Measurements from ENCODE around the gene CCDC71. TPM values are rescaled to one million over a fixed set of nuclear protein-coding genes. Genes with fewer than 3 reads are reported as not detected.

CCDC71 gene
- total and polyA plus RNA-seq, 2 experiments from 2014 or later, result 1.9 to 44.2 TPM

DNA sequence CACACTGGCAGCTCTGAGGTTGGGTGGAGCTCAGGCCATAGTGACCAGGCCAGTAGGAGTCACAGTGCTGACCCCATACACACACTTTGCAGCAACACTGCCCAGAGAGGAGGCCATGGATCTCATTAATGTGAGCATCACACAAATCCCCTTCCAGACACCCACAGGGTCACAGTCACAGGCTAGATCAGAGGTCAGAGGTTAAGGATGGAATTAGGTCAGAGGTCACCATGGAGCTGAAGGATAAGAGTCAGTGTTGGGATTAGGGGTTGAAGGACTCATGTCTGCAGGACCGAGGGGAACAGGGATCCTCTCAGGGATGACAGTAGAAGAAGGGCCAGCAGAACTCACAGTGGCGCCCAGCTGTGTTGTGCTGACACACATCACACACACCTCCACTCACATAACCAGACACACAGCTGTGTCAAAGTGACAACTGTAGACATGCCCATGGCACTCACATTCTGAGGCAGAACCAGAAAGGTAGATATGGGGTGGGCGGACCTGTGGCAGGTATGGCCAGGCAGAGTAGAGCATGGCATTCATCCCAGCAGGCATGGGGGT lies 12.7 kb downstream of the CCDC71 start:
- H3K79me2 ChIP-seq (replicated peaks; ENCODE audit: insufficient read depth), result no peaks in the 10 kb centered on the region
- Mint-ChIP-seq H3K27me3 (ENCODE audit: insufficient read depth, low read depth, poor library complexity) (peaks cover 14% of the 10 kb centered on the region), H3K4me3 (no peak overlapping the region), H3K4me1 (peaks cover 3% of the 10 kb centered on the region; the same call in 1 of the 3 replicates), H3K9me3 (no peaks in the 10 kb centered on the region), H3K27ac (no peak overlapping the region), H3K36me3 (ENCODE audit: low read depth) (no peaks in the 10 kb centered on the region)
- H3K36me3 ChIP-seq (ENCODE audit: insufficient read depth), result no peaks in the 10 kb centered on the region
- no peaks in the 10 kb centered on the region; the same call in 1 of the 2 replicates for H4K20me1 ChIP-seq (replicated peaks; ENCODE audit: insufficient read depth)
- no peak overlapping the region for H3K27ac ChIP-seq (ENCODE audit: low read depth)
- peaks cover 6% of the 10 kb centered on the region for H3F3A ChIP-seq (replicated peaks; ENCODE audit: low read depth)
- H3K9me2 ChIP-seq (ENCODE audit: insufficient read depth), result no peaks in the 10 kb centered on the region
- no peak overlapping the region for H3K4me3 ChIP-seq
- no peaks in the 10 kb centered on the region for H3K27me3 ChIP-seq (ENCODE audit: insufficient read depth)
- H3K4me2 ChIP-seq, result no peak overlapping the region
- H3K4me1 ChIP-seq (ENCODE audit: insufficient read depth), result no peaks in the 10 kb centered on the region
- DNase-seq (ENCODE audit: low spot score), result no peak
- TF ChIP-seq, protein P1, sequence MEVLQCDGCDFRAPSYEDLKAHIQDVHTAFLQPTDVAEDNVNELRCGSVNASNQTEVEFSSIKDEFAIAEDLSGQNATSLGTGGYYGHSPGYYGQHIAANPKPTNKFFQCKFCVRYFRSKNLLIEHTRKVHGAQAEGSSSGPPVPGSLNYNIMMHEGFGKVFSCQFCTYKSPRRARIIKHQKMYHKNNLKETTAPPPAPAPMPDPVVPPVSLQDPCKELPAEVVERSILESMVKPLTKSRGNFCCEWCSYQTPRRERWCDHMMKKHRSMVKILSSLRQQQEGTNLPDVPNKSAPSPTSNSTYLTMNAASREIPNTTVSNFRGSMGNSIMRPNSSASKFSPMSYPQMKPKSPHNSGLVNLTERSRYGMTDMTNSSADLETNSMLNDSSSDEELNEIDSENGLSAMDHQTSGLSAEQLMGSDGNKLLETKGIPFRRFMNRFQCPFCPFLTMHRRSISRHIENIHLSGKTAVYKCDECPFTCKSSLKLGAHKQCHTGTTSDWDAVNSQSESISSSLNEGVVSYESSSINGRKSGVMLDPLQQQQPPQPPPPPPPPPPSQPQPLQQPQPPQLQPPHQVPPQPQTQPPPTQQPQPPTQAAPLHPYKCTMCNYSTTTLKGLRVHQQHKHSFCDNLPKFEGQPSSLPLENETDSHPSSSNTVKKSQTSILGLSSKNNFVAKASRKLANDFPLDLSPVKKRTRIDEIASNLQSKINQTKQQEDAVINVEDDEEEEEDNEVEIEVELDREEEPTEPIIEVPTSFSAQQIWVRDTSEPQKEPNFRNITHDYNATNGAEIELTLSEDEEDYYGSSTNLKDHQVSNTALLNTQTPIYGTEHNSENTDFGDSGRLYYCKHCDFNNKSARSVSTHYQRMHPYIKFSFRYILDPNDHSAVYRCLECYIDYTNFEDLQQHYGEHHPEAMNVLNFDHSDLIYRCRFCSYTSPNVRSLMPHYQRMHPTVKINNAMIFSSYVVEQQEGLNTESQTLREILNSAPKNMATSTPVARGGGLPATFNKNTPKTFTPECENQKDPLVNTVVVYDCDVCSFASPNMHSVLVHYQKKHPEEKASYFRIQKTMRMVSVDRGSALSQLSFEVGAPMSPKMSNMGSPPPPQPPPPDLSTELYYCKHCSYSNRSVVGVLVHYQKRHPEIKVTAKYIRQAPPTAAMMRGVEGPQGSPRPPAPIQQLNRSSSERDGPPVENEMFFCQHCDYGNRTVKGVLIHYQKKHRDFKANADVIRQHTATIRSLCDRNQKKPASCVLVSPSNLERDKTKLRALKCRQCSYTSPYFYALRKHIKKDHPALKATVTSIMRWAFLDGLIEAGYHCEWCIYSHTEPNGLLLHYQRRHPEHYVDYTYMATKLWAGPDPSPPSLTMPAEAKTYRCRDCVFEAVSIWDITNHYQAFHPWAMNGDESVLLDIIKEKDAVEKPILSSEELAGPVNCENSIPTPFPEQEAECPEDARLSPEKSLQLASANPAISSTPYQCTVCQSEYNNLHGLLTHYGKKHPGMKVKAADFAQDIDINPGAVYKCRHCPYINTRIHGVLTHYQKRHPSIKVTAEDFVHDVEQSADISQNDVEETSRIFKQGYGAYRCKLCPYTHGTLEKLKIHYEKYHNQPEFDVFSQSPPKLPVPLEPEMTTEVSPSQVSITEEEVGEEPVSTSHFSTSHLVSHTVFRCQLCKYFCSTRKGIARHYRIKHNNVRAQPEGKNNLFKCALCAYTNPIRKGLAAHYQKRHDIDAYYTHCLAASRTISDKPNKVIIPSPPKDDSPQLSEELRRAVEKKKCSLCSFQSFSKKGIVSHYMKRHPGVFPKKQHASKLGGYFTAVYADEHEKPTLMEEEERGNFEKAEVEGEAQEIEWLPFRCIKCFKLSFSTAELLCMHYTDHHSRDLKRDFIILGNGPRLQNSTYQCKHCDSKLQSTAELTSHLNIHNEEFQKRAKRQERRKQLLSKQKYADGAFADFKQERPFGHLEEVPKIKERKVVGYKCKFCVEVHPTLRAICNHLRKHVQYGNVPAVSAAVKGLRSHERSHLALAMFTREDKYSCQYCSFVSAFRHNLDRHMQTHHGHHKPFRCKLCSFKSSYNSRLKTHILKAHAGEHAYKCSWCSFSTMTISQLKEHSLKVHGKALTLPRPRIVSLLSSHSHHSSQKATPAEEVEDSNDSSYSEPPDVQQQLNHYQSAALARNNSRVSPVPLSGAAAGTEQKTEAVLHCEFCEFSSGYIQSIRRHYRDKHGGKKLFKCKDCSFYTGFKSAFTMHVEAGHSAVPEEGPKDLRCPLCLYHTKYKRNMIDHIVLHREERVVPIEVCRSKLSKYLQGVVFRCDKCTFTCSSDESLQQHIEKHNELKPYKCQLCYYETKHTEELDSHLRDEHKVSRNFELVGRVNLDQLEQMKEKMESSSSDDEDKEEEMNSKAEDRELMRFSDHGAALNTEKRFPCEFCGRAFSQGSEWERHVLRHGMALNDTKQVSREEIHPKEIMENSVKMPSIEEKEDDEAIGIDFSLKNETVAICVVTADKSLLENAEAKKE (CRISPR knock-in tag; IDR thresholded peaks at IDR 0.05), result no peak
- TF ChIP-seq EZH2phosphoT487 (IDR thresholded peaks at IDR 0.05; ENCODE audit: unreplicated experiment) (no peak), ZNF331 (CRISPR knock-in tag; IDR thresholded peaks at IDR 0.05; ENCODE audit: low read depth) (no peak), POLR2AphosphoS5 (IDR thresholded peaks at IDR 0.05; ENCODE audit: low read depth) (no peak), NANOG (IDR thresholded peaks at IDR 0.05; ENCODE audit: borderline replicate concordance) (no peak)
- TF ChIP-seq, protein P2, sequence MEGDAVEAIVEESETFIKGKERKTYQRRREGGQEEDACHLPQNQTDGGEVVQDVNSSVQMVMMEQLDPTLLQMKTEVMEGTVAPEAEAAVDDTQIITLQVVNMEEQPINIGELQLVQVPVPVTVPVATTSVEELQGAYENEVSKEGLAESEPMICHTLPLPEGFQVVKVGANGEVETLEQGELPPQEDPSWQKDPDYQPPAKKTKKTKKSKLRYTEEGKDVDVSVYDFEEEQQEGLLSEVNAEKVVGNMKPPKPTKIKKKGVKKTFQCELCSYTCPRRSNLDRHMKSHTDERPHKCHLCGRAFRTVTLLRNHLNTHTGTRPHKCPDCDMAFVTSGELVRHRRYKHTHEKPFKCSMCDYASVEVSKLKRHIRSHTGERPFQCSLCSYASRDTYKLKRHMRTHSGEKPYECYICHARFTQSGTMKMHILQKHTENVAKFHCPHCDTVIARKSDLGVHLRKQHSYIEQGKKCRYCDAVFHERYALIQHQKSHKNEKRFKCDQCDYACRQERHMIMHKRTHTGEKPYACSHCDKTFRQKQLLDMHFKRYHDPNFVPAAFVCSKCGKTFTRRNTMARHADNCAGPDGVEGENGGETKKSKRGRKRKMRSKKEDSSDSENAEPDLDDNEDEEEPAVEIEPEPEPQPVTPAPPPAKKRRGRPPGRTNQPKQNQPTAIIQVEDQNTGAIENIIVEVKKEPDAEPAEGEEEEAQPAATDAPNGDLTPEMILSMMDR (conservative IDR thresholded peaks at IDR 0.05; ENCODE audit: low read depth in 2 of 2), result no peak
- TF ChIP-seq, protein P3, sequence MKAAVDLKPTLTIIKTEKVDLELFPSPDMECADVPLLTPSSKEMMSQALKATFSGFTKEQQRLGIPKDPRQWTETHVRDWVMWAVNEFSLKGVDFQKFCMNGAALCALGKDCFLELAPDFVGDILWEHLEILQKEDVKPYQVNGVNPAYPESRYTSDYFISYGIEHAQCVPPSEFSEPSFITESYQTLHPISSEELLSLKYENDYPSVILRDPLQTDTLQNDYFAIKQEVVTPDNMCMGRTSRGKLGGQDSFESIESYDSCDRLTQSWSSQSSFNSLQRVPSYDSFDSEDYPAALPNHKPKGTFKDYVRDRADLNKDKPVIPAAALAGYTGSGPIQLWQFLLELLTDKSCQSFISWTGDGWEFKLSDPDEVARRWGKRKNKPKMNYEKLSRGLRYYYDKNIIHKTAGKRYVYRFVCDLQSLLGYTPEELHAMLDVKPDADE (IDR thresholded peaks at IDR 0.05), result no peak
- no peak for ATAC-seq
- no peak overlapping the region for H2AFZ ChIP-seq

All from GM23338 (cell line).